ENCODE data around the gene BMAL2.

Gene BMAL2

DNA sequence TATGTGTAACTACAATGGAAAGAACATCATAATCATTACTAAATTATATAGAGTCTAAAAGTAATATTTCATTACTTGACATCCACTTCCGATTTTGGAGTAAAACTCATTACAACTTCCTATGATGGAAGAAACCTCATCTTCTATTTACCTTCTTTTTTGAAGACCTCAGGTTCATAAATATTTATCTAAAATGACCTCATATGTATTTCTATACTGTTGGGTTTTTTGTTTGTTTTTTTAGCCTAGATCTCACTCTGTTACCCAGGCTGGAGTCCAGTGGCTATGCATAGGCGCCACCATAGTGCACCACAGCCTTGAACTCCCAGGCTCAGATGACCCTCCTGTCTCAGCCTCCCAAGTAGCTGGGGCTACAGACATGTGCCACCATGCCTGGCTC is 39.9 kb upstream of the BMAL2 start:
- FAIRE-seq: no peak
- no peak for DNase-seq (ENCODE audit: insufficient read length, low spot score)
- TF ChIP-seq, protein P1, sequence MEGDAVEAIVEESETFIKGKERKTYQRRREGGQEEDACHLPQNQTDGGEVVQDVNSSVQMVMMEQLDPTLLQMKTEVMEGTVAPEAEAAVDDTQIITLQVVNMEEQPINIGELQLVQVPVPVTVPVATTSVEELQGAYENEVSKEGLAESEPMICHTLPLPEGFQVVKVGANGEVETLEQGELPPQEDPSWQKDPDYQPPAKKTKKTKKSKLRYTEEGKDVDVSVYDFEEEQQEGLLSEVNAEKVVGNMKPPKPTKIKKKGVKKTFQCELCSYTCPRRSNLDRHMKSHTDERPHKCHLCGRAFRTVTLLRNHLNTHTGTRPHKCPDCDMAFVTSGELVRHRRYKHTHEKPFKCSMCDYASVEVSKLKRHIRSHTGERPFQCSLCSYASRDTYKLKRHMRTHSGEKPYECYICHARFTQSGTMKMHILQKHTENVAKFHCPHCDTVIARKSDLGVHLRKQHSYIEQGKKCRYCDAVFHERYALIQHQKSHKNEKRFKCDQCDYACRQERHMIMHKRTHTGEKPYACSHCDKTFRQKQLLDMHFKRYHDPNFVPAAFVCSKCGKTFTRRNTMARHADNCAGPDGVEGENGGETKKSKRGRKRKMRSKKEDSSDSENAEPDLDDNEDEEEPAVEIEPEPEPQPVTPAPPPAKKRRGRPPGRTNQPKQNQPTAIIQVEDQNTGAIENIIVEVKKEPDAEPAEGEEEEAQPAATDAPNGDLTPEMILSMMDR (IDR thresholded peaks at IDR 0.05; ENCODE audit: insufficient read depth, missing control alignments): no peak

DNA sequence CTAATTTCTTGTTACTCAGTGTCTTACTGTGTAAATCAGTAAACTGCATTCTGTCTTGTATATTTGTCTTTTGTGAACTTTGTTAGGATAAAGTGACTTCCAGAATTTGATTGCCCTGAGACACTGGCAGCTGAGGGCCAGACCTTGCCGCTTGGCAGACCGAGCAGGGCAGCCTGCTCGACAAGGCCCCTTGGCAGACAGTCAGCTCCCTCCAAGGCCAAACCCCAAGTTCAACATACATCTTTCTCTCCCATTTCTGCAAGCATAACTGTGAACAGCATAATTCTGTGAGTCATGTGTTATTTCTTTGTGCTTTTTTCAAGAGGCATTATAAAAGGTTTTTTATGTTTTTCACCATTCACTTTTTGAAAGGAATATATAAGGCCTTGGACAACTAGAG is 39.2 kb upstream of the BMAL2 start:
- TF ChIP-seq, protein P1 (IDR thresholded peaks at IDR 0.05; ENCODE audit: insufficient read depth, missing control alignments): no peak
- FAIRE-seq: no peak
- DNase-seq (ENCODE audit: insufficient read length, low spot score): no peak

DNA sequence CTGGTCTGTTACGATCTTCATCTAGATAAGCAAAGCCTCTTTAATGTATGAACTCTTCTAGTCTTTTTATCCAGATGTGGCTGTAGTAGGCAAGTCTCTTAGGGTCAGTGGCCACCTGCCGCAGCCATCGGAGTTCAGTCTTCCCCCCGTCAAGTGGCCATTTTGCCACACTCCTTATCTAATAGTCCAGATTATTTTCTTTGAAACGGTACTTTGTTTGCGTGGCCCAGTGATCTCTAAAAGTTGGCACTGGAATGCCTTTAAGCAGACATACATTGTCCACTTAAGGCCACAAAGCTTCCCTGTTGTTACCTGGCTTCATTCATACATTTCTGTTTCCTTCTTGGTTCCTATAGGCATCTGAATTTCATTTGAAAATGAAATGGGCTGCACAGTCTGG is 36.0 kb upstream of the BMAL2 start:
- TF ChIP-seq, protein P1 (IDR thresholded peaks at IDR 0.05; ENCODE audit: insufficient read depth, missing control alignments): no peak
- no peak for DNase-seq (ENCODE audit: insufficient read length, low spot score)
- no peak for FAIRE-seq

DNA sequence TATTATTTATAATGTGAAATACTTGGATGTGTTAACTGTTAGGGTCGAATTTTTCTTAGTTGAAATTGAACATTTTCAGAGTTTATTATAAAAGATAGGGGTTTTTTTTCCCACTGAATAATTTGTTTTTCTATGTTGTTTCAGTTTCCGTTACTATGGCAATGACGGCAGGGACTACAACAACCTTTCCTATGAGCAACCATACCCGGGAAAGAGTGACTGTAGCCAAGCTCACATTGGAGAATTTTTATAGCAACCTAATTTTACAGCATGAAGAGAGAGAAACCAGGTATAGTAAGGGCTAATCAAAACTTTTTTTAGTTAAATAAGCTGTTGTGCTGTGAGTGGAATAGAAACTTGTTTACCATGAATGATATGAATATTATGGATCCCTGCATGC is 35.1 kb upstream of the BMAL2 start:
- FAIRE-seq: no peak
- no peak for DNase-seq (ENCODE audit: insufficient read length, low spot score)
- TF ChIP-seq, protein P1 (IDR thresholded peaks at IDR 0.05; ENCODE audit: insufficient read depth, missing control alignments): no peak

DNA sequence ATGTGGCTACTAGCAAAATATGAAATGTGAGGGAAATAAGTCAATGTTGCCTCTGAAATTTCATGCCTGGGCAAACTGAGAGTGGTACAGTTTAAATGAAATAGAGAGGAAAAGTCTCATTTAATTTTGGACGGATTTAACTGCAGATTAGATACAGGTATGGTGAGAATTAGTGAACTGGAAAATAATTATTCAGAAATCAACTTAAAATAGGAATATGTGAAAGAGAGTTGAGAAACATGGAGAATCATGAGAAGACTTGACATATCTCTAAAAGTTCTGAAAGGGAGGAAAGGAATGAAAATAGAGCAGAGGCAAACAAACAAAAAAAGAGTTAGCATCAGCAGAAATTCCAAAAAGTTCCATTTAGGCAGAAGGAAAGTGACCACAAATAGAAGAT is 33.5 kb upstream of the BMAL2 start:
- DNase-seq (ENCODE audit: insufficient read length, low spot score) (no peak), FAIRE-seq (no peak)

DNA sequence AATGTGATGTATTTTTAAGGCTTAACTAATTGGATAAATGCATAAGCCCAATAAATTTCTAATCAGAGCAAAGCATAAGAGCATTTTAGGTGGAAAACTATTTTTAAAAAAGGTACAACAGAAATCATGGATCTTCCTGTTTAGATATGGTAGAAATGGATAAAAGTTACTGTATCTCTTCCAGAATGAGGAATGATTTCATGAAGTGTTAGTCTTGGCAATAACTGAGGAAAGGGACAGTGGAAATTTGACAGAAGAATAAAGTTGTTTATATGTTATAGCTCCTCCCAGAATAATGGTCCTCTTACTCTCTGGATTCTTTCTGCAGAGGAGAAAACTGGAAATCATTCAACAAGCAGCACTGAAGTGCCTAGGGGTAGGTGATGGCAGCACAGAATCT is 32.4 kb upstream of the BMAL2 start:
- no peak for DNase-seq (ENCODE audit: insufficient read length, low spot score)
- no peak for FAIRE-seq
- TF ChIP-seq, protein P1 (IDR thresholded peaks at IDR 0.05; ENCODE audit: insufficient read depth, missing control alignments): no peak

More for the DNA sequence above, 33.5 kb upstream of the BMAL2 start:
- TF ChIP-seq, protein P1 (IDR thresholded peaks at IDR 0.05; ENCODE audit: insufficient read depth, missing control alignments): no peak

DNA sequence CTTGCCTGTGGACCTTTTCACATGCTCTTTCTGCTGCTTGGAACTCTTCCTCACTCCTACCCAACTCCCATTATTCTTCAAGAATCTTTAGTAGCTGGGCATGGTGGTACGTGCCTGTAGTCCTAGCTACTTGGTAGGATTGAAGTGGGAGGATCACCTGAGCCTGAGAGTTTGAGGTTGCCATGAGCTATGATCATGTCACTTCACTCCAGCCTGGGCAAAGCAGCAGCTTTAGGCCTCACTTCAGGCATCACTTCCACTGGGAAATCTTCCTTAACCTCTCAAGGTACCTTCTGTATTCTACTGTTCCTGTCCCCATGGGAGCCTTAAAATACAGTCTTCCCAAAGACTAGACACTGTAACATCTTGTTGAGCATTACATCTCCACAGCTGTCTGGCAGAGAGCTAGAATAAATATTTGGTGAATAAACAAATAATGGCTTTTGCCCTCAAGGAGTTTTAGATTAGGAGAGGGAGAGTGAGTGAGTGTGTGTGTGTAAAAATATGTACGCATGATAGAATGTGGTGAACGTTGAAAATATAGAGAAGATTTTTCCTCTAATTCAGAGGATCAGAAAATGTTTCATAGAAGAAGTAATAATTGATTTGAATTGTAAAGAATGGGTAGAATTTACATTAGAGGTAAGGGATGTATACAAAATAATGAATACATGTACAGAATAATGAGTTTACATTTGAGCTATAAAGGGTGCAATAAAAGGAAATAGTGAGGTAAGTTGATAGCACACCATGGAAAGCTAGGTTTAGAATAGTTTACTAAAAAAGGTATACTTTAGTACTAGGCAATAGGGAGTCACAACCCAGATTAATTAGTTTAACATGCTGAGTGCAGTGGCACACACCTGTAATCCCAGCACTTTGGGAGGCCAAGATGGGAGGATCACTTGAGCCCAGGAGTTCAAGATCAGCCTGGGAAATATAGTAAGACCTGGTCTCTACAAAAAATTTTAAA is 29.2 kb upstream of the BMAL2 start:
- FAIRE-seq: no peak
- no peak for DNase-seq (ENCODE audit: insufficient read length, low spot score)
- TF ChIP-seq, protein P1 (IDR thresholded peaks at IDR 0.05; ENCODE audit: insufficient read depth, missing control alignments): no peak

Data from D721Med (cell line).